Central memory CD4-positive, alpha-beta T cell (primary cell): ENCODE data around the gene ABI3.
"Not testable (repeated sequence)": the region's sequence is repeated elsewhere in the genome, so short reads cannot be mapped to it uniquely, and the experiment has no call there.

Experiments
- DNase-seq: peaks from one replicate; pipeline ENCODE4 v3.0.0; 2022
- total RNA-seq, 3 experiments: gene quantifications; one replicate each; lab custom pipeline; 2026; lab: John Stamatoyannopoulos, UW

The ABI3 gene
- total RNA-seq = 4.6 to 11.1 (median 7.2) reads per million in 3 experiments

- peak; percentile 65 for DNase-seq
These were observed at the start of gene ABI3, which contains the start of gene GNGT2 for GRCh38 chr17:49210158-49211029. Gene ABI3 (plus strand): TSS chr17:49210707. CDS start chr17:49210725, 18 bp downstream. Gene GNGT2 (minus strand): TSS chr17:49210574. CDS start chr17:49207422, 3,152 bp downstream.

- no peak for DNase-seq
These were observed 47.6 kb upstream of the ABI3 start for GRCh38 chr17:49162866-49163265.

DNA sequence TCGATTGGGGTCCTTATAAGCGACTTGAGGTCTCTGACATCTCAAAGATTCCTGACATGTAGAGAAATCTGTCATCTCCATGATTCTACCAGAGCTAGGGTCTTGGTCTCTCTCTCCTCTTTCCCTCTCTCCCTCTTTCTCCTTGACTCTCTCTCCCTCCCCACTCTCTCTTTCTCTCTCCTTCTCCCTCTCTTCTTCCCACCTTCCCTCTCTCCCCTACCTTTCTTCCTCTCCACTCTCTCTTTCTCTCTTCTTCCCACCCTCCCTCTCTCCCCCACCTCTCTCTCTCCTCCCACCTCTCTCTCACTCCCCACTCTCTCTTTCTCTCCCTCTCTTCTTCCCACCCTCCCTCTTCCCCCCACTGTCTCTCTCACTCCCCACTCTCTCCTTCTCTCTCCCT lies 45.4 kb upstream of the ABI3 start:
- DNase-seq = no peak

GRCh38 chr17:49168706-49169105 lies 41.8 kb upstream of the ABI3 start:
- DNase-seq = no peak

DNA sequence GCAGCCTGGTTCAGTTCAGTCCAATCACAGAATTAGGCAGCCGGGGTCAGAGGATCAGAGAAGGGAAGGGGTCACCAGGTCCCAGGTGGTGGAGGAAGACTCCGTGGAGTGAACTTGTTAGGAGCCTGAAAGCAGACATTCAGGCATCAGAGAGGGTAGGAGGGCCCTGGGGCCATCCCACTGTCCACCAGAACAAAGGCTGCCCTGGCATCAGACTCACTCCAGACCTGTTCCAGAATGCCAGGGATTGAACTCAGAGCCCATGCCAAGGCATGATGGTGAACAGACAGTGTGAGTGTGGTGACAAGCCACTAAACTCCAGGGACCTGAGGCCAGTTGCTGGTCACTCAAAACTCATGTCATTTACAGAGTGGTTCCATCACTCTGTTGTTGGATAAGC lies 40.3 kb upstream of the ABI3 start:
- no peak for DNase-seq

GRCh38 chr17:49170711-49171110 lies 39.8 kb upstream of the ABI3 start:
- not testable (repeated sequence) for DNase-seq

GRCh38 chr17:49175978-49176377 lies 34.5 kb upstream of the ABI3 start:
- DNase-seq = not testable (repeated sequence)

GRCh38 chr17:49180303-49180702 lies 30.2 kb upstream of the ABI3 start:
- DNase-seq = peak; percentile 55

DNA sequence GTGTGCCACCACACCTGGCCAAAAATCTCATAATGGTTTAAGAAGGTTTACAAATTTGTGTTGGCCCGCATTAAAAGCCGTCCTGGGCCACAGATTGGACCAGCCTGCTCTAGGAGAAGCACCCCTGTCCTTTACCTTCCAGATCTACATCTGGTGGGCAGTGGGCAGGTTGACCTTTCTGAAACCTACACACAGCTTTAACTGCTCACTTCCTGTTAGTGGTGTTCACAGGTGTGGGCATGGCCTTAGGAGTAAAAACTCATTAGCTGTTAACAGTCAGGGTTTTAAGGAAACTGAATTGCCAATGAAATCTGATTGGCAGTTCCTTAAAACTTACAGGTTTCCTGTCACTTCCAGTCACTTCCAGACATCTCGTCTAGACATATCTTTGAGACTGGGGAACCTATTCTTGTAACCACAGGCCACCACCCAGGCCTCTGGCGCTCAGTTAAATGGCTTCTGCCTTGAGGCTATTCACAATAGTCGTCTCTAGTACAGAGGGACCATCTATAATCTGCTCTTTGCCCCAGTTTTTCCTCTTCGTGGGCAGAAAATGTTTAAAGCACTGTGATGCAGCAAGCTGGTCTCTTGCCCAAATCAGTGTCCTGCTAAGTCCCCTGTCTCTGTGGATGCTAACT lies 29.4 kb upstream of the ABI3 start:
- no peak for DNase-seq

- DNase-seq = no peak
These were observed 27.2 kb upstream of the ABI3 start for GRCh38 chr17:49183341-49183740.

GRCh38 chr17:49183801-49184200 lies 26.7 kb upstream of the ABI3 start:
- no peak for DNase-seq

GRCh38 chr17:49184522-49184921 lies 26.0 kb upstream of the ABI3 start:
- not testable (repeated sequence) for DNase-seq

DNA sequence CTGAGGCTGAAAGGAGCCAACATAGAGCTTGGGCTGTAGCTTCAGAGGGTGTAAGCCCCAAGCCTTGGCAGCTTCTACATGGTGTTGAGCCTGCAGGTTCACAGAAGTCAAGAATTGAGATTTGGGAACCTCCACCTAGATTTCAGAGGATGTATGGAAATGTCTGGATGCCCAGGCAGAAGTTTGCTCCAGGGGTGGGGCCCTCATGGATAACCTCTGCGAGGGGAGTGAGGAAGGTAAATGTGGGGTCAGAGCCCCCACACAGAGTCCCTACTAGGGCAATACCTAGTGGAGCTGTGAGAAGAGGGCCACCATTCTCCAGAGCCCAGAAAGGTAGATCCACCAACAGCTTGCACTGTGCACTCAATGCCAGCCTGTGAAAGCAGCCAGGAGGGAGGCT lies 25.1 kb upstream of the ABI3 start:
- not testable (repeated sequence) for DNase-seq

DNA sequence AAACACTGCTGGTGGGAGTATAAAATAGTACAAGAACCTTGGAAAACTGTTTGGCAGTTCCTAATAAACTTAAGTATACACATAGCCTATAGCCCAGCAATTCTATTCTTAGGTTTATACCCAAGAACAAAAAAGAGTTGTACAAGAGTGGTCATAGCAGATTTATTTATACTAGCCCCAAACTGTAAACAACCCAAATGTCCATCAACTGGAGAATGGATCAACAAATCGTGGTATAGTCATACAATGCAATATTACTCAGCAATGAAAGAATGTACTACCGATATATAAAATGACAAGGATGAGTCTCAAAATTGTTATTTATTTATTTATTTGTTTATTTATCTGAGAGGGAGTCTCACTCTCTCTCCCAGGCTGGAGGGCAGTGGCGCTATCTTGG lies 23.2 kb upstream of the ABI3 start:
- no peak for DNase-seq

DNA sequence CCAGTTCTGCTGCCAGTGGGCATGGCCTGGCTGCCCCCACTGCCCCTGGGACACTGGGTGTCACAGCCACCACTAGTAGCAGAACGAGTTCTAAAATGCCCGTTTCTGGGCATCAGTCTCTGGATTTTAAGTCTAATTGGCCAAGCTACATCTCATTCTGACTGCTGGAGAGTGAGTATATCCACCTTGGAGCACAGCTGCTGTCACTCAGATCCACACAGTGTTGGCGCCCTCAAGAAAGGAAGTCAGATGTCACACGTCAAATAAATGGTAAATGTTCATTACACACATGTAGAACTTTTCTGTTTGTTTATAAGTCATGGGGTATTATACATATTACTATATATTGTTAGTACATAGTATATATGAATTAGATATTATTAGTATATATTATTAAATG lies 19.6 kb upstream of the ABI3 start:
- no peak for DNase-seq

- DNase-seq = no peak
These were observed 19.0 kb upstream of the ABI3 start for GRCh38 chr17:49191409-49191916.

GRCh38 chr17:49191917-49192741 lies 18.4 kb upstream of the ABI3 start:
- peak; percentile 90 for DNase-seq

- peak; percentile 16 for DNase-seq
These were observed 16.8 kb upstream of the ABI3 start for GRCh38 chr17:49193513-49194296.

DNA sequence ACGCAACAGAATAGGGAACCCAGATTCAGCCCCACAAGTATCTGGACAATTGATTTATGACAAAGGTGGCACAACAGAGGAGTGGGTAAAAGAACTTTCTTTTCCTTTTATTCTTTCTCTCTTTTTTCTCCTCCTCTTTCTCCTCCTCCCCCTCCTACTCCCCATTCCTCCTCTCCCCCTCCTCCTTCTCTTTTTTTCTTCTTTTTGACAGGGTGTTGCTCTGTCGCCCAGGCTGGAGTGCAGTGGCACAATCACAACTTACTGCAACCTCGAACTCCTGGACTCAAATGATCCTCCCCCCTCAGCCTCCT lies 16.3 kb upstream of the ABI3 start:
- no peak for DNase-seq

DNA sequence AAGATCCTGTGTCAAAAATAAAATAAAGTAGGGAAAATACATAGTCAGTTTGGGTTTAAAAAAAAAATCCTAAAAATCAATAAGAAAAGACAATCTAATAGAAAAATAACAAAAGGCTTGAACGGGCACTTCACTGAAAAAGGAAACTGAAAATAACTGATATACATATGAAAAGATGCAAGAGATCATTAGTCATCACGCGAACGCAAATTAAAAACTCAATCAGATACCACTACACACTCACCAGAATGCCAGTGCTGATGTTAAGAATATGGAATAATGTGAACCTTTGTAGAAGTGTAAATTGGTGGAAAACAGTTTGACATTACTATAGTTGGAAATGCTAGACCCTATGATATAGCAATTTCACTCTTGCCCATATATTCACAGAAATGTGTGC lies 14.8 kb upstream of the ABI3 start:
- DNase-seq = no peak

DNA sequence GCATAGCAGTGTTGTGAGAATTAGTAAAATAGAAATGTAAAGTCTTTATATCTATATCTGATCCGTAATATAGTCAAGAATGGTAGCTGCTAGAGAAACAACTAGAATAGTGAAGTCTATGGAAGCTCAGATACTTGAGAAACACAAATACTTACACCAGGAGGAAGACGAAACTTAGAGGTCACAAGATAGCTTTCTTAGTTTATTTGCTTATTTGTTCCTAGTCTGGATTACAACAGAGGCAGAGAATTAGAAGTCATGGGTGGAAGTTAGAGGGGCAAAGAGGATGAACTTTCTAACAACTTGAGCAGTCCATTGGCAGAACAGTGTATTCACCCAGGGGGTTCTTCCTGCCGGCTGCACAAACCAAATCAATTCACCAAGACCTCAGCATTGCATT lies 14.0 kb upstream of the ABI3 start:
- DNase-seq = no peak

DNA sequence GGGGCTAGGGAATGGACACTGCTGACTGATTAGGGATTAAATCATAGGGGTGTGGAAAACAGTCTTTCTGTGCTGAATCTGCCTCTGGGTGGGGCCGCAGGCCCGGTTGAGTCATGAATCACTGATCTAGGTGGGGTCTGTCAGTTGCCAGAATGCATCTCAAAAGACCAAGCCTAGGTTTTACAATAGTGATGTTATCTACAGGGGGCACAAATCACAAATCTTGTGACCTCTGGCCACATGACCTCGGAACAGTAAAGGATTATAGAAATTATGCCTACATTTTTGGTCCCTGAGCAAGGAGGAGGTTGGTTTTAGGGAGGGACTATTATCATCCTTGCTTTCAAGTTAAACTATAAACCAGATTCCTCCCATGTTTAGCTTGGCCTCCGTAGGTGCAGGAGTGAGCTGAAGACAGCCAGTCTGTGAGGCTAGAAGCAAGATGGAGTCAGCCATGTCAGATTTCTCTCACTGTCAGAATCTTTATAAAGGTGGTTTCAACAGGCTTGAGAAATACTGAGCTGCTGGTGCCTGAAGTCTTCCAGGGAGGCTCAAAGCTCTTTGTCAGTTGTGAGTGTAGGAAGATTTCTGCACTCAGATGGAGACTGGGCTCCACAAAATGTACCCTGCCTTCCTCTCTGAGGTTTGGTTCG lies 13.0 kb upstream of the ABI3 start:
- no peak for DNase-seq
